ENCODE results near the gene DMD. TPM values are rescaled to one million over a fixed set of nuclear protein-coding genes. Genes with fewer than 3 reads are reported as not detected.

DMD gene
- polyA plus RNA-seq, 4 donors: 1.6 to 11.6 (median 2.9) TPM

- FAIRE-seq: no peak
Observed at GRCh38 chrX:32852203-32852602, 359.1 kb downstream of the DMD start.

GRCh38 chrX:32851556-32851955, 359.8 kb downstream of the DMD start:
- Histone ChIP-seq H3K36me3 (ENCODE audit: control insufficient read depth in 3 of 3, insufficient read depth in 2 of 3, low read depth in 1 of 3, low read length in 3 of 3) (no peaks in the 10 kb centered on the region), H3K27me3 (ENCODE audit: control insufficient read depth in 3 of 3, insufficient read depth in 3 of 3, low read length in 3 of 3) (no peaks in the 10 kb centered on the region), H3K9me3 (ENCODE audit: control insufficient read depth in 2 of 2, insufficient read depth in 1 of 2, low read depth in 1 of 2, low read length in 1 of 2) (no peaks in the 10 kb centered on the region), H3K4me1 (ENCODE audit: control insufficient read depth in 3 of 3, insufficient read depth in 2 of 3, low read depth in 1 of 3, low read length in 2 of 3) (no peaks in the 10 kb centered on the region), H3K4me3 (ENCODE audit: low read depth in 1 of 3, low read length in 3 of 3) (no peak overlapping the region), H3K27ac (ENCODE audit: low read depth in 1 of 3, low read length in 2 of 3) (no peak overlapping the region)
- FAIRE-seq: no peak
- 79 to 85% (median 82%) methylated on average over 5 of the region's 5 CpGs for WGBS, 3 donors
- DNase-seq: no peak

More at GRCh38 chrX:32852203-32852602, 359.1 kb downstream of the DMD start:
- no peak overlapping the region for H3K27ac ChIP-seq (ENCODE audit: low read depth in 1 of 3, low read length in 2 of 3)
- H3K4me1 ChIP-seq (ENCODE audit: control insufficient read depth in 3 of 3, insufficient read depth in 2 of 3, low read depth in 1 of 3, low read length in 2 of 3): no peaks in the 10 kb centered on the region
- 0 to 72% (median 37%) methylated on average over 1 of the region's 1 CpG for WGBS, 3 donors
- no peaks in the 10 kb centered on the region for H3K27me3 ChIP-seq (ENCODE audit: control insufficient read depth in 3 of 3, insufficient read depth in 3 of 3, low read length in 3 of 3)
- H3K9me3 ChIP-seq (ENCODE audit: control insufficient read depth in 2 of 2, insufficient read depth in 1 of 2, low read depth in 1 of 2, low read length in 1 of 2): no peaks in the 10 kb centered on the region
- H3K4me3 ChIP-seq (ENCODE audit: low read depth in 1 of 3, low read length in 3 of 3): no peak overlapping the region
- DNase-seq: no peak
- no peaks in the 10 kb centered on the region for H3K36me3 ChIP-seq (ENCODE audit: control insufficient read depth in 3 of 3, insufficient read depth in 2 of 3, low read depth in 1 of 3, low read length in 3 of 3)

GRCh38 chrX:32847921-32848320, 363.4 kb downstream of the DMD start:
- Histone ChIP-seq H3K9me3 (ENCODE audit: control insufficient read depth in 2 of 2, insufficient read depth in 1 of 2, low read depth in 1 of 2, low read length in 1 of 2) (no peaks in the 10 kb centered on the region), H3K4me1 (ENCODE audit: control insufficient read depth in 3 of 3, insufficient read depth in 2 of 3, low read depth in 1 of 3, low read length in 2 of 3) (no peaks in the 10 kb centered on the region), H3K4me3 (ENCODE audit: low read depth in 1 of 3, low read length in 3 of 3) (no peak overlapping the region), H3K27me3 (ENCODE audit: control insufficient read depth in 3 of 3, insufficient read depth in 3 of 3, low read length in 3 of 3) (no peaks in the 10 kb centered on the region), H3K36me3 (ENCODE audit: control insufficient read depth in 3 of 3, insufficient read depth in 2 of 3, low read depth in 1 of 3, low read length in 3 of 3) (no peaks in the 10 kb centered on the region), H3K27ac (ENCODE audit: low read depth in 1 of 3, low read length in 2 of 3) (no peak overlapping the region)
- FAIRE-seq: no peak
- WGBS, 3 donors: 76 to 91% (median 78%) methylated on average over 5 of the region's 5 CpGs
- DNase-seq: no peak

- FAIRE-seq (no peak), DNase-seq (no peak)
- no peaks in the 10 kb centered on the region for H3K4me1 ChIP-seq (ENCODE audit: control insufficient read depth in 3 of 3, insufficient read depth in 2 of 3, low read depth in 1 of 3, low read length in 2 of 3)
- 74 to 89% (median 76%) methylated on average over 4 of the region's 4 CpGs for WGBS, 3 donors
- no peak overlapping the region for H3K4me3 ChIP-seq (ENCODE audit: low read depth in 1 of 3, low read length in 3 of 3)
- H3K27me3 ChIP-seq (ENCODE audit: control insufficient read depth in 3 of 3, insufficient read depth in 3 of 3, low read length in 3 of 3): no peaks in the 10 kb centered on the region
- H3K9me3 ChIP-seq (ENCODE audit: control insufficient read depth in 2 of 2, insufficient read depth in 1 of 2, low read depth in 1 of 2, low read length in 1 of 2): no peaks in the 10 kb centered on the region
- no peak overlapping the region for H3K27ac ChIP-seq (ENCODE audit: low read depth in 1 of 3, low read length in 2 of 3)
- H3K36me3 ChIP-seq (ENCODE audit: control insufficient read depth in 3 of 3, insufficient read depth in 2 of 3, low read depth in 1 of 3, low read length in 3 of 3): no peaks in the 10 kb centered on the region
Observed at GRCh38 chrX:32842053-32842452, 369.3 kb downstream of the DMD start.

GRCh38 chrX:32839781-32840180, 371.6 kb downstream of the DMD start:
- DNase-seq (no peak), FAIRE-seq (no peak)
- Histone ChIP-seq H3K9me3 (ENCODE audit: control insufficient read depth in 2 of 2, insufficient read depth in 1 of 2, low read depth in 1 of 2, low read length in 1 of 2) (no peaks in the 10 kb centered on the region), H3K36me3 (ENCODE audit: control insufficient read depth in 3 of 3, insufficient read depth in 2 of 3, low read depth in 1 of 3, low read length in 3 of 3) (no peaks in the 10 kb centered on the region), H3K27ac (ENCODE audit: low read depth in 1 of 3, low read length in 2 of 3) (no peak overlapping the region), H3K4me1 (ENCODE audit: control insufficient read depth in 3 of 3, insufficient read depth in 2 of 3, low read depth in 1 of 3, low read length in 2 of 3) (no peaks in the 10 kb centered on the region), H3K27me3 (ENCODE audit: control insufficient read depth in 3 of 3, insufficient read depth in 3 of 3, low read length in 3 of 3) (no peaks in the 10 kb centered on the region), H3K4me3 (ENCODE audit: low read depth in 1 of 3, low read length in 3 of 3) (no peak overlapping the region)
- WGBS, 3 donors: 72 to 91% (median 89%) methylated on average over 6 of the region's 6 CpGs

GRCh38 chrX:32825009-32825408, 386.3 kb downstream of the DMD start:
- Histone ChIP-seq H3K27ac (ENCODE audit: low read depth in 1 of 3, low read length in 2 of 3) (no peak overlapping the region), H3K27me3 (ENCODE audit: control insufficient read depth in 3 of 3, insufficient read depth in 3 of 3, low read length in 3 of 3) (no peaks in the 10 kb centered on the region), H3K9me3 (ENCODE audit: control insufficient read depth in 2 of 2, insufficient read depth in 1 of 2, low read depth in 1 of 2, low read length in 1 of 2) (no peaks in the 10 kb centered on the region), H3K36me3 (ENCODE audit: control insufficient read depth in 3 of 3, insufficient read depth in 2 of 3, low read depth in 1 of 3, low read length in 3 of 3) (no peaks in the 10 kb centered on the region), H3K4me3 (ENCODE audit: low read depth in 1 of 3, low read length in 3 of 3) (no peak overlapping the region), H3K4me1 (ENCODE audit: control insufficient read depth in 3 of 3, insufficient read depth in 2 of 3, low read depth in 1 of 3, low read length in 2 of 3) (no peaks in the 10 kb centered on the region)
- WGBS, 3 donors: 66 to 84% (median 83%) methylated on average over 2 of the region's 2 CpGs
- DNase-seq (no peak), FAIRE-seq (no peak)

- Histone ChIP-seq H3K27ac (ENCODE audit: low read depth in 1 of 3, low read length in 2 of 3) (no peak overlapping the region), H3K27me3 (ENCODE audit: control insufficient read depth in 3 of 3, insufficient read depth in 3 of 3, low read length in 3 of 3) (no peaks in the 10 kb centered on the region), H3K4me1 (ENCODE audit: control insufficient read depth in 3 of 3, insufficient read depth in 2 of 3, low read depth in 1 of 3, low read length in 2 of 3) (no peaks in the 10 kb centered on the region), H3K9me3 (ENCODE audit: control insufficient read depth in 2 of 2, insufficient read depth in 1 of 2, low read depth in 1 of 2, low read length in 1 of 2) (no peaks in the 10 kb centered on the region), H3K36me3 (ENCODE audit: control insufficient read depth in 3 of 3, insufficient read depth in 2 of 3, low read depth in 1 of 3, low read length in 3 of 3) (no peaks in the 10 kb centered on the region), H3K4me3 (ENCODE audit: low read depth in 1 of 3, low read length in 3 of 3) (no peak overlapping the region)
- WGBS, 3 donors: 85 to 93% (median 88%) methylated on average over 10 of the region's 10 CpGs
- no peak for FAIRE-seq
- no peak for DNase-seq
Observed at GRCh38 chrX:32804034-32804433, 407.3 kb downstream of the DMD start.

GRCh38 chrX:32798990-32799389, 412.4 kb downstream of the DMD start:
- DNase-seq (no peak), FAIRE-seq (no peak)
- Histone ChIP-seq H3K27ac (ENCODE audit: low read depth in 1 of 3, low read length in 2 of 3) (no peak overlapping the region), H3K27me3 (ENCODE audit: control insufficient read depth in 3 of 3, insufficient read depth in 3 of 3, low read length in 3 of 3) (no peaks in the 10 kb centered on the region), H3K4me1 (ENCODE audit: control insufficient read depth in 3 of 3, insufficient read depth in 2 of 3, low read depth in 1 of 3, low read length in 2 of 3) (no peaks in the 10 kb centered on the region), H3K36me3 (ENCODE audit: control insufficient read depth in 3 of 3, insufficient read depth in 2 of 3, low read depth in 1 of 3, low read length in 3 of 3) (no peaks in the 10 kb centered on the region), H3K4me3 (ENCODE audit: low read depth in 1 of 3, low read length in 3 of 3) (no peak overlapping the region), H3K9me3 (ENCODE audit: control insufficient read depth in 2 of 2, insufficient read depth in 1 of 2, low read depth in 1 of 2, low read length in 1 of 2) (no peaks in the 10 kb centered on the region)
- WGBS, 3 donors: 55 to 57% (median 56%) methylated on average over 3 of the region's 3 CpGs

GRCh38 chrX:32788936-32789335, 422.4 kb downstream of the DMD start:
- no peak overlapping the region for H3K27ac ChIP-seq (ENCODE audit: low read depth in 1 of 3, low read length in 2 of 3)
- DNase-seq: no peak
- WGBS, 3 donors: 5 to 34% (median 24%) methylated on average over 1 of the region's 1 CpG
- H3K9me3 ChIP-seq (ENCODE audit: control insufficient read depth in 2 of 2, insufficient read depth in 1 of 2, low read depth in 1 of 2, low read length in 1 of 2): no peaks in the 10 kb centered on the region
- no peaks in the 10 kb centered on the region for H3K4me1 ChIP-seq (ENCODE audit: control insufficient read depth in 3 of 3, insufficient read depth in 2 of 3, low read depth in 1 of 3, low read length in 2 of 3)
- no peak overlapping the region for H3K4me3 ChIP-seq (ENCODE audit: low read depth in 1 of 3, low read length in 3 of 3)
- H3K27me3 ChIP-seq (ENCODE audit: control insufficient read depth in 3 of 3, insufficient read depth in 3 of 3, low read length in 3 of 3): no peaks in the 10 kb centered on the region
- H3K36me3 ChIP-seq (ENCODE audit: control insufficient read depth in 3 of 3, insufficient read depth in 2 of 3, low read depth in 1 of 3, low read length in 3 of 3): no peaks in the 10 kb centered on the region
- no peak for FAIRE-seq

Measured in small intestine (tissue), 7 donors.